Mononuclear cell (primary cell): ENCODE measurements around the gene NEURL4. TPM values are rescaled to one million over a fixed set of nuclear protein-coding genes. Genes with fewer than 3 reads are reported as not detected.
"Not testable (repeated sequence)": the region's sequence is repeated elsewhere in the genome, so short reads cannot be mapped to it uniquely, and the experiment has no call there.

Experiments used
- H3K27me3 ChIP-seq: 2 replicates; pipeline ENCODE4 v1.6.0; 2011; ENCODE audit warnings: low read length, control low read depth; ENCODE audit not compliant: insufficient read depth
- H3K4me1 ChIP-seq: 2 replicates; pipeline ENCODE4 v1.5.1; 2011; ENCODE audit warnings: mild to moderate bottlenecking, low read length, control low read depth; ENCODE audit not compliant: insufficient read depth
- H3K4me3 ChIP-seq: 2 replicates; pipeline ENCODE4 v1.5.1; 2011; ENCODE audit warnings: mild to moderate bottlenecking, low read length, moderate library complexity
- H3K9me3 ChIP-seq: 2 replicates; pipeline ENCODE4 v1.5.1; 2011; ENCODE audit warnings: low read depth, mild to moderate bottlenecking, control low read depth, low read length
- total RNA-seq: library from RNA; depleted of rRNA; stranded (reverse); fragments of >200 nt; gene quantifications from one replicate; pipeline ENCODE4 v1.2.3, GENCODE V29; 2012

Gene NEURL4
- total RNA-seq: 4.8 TPM

DNA sequence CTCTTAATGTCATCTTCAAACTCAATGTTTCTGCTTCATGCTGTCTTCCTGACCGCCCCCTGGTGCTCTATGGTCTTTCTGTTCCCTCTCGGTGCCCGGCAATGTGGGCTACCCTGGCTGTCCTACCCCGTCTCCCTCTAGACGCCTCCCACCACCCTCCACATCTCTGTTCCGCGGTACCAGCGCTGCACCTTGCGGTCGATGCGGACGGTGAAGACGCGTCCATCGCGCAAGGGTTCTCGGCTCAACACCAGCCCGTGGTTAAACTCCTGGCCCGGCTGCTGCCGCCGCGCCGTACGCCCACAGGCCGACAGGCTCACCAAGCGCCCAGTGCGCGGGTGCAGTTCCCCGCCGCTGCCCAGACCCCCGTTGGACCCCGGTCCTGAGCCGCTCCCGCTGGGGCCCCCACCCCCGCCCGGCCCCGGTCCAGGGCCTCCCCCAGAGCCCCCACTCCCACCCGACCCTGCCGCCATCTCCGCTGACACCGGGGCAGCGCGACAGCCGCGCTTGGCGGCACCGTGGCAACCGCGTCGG lies at the start of gene NEURL4:
Gene NEURL4 (minus strand): TSS at position 496 of the 534 bp plus-strand sequence. CDS start 23 bp downstream, at position 473.
- peaks cover 42% of the 10 kb centered on the region for H3K4me1 ChIP-seq
- no peaks in the 10 kb centered on the region for H3K9me3 ChIP-seq
- H3K4me3 ChIP-seq: peak within 1 kb of the TSS; percentile 84
- no peaks in the 10 kb centered on the region for H3K27me3 ChIP-seq

DNA sequence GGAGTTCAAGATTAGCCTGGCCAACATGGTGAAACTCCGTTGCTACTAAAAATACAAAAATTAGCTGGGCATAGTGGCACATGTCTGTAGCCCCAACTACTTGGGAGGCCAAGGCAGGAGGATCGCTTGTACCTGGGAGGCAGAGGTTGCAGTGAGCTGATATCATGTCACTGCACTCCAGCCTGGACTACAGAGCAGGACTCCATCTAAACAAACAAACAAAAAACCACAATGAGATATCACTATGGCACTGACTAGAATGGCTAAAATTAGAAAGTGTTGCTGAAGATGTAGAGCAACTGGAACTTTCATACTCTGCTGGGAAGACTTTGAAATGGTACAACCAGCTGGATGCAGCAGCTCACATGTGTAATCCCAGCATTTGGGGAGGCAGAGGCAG lies 45.2 kb upstream of the NEURL4 start:
- Histone ChIP-seq H3K27me3 (peaks cover 4% of the 10 kb centered on the region), H3K9me3 (no peaks in the 10 kb centered on the region), H3K4me1 (no peaks in the 10 kb centered on the region), H3K4me3 (no peak overlapping the region)

DNA sequence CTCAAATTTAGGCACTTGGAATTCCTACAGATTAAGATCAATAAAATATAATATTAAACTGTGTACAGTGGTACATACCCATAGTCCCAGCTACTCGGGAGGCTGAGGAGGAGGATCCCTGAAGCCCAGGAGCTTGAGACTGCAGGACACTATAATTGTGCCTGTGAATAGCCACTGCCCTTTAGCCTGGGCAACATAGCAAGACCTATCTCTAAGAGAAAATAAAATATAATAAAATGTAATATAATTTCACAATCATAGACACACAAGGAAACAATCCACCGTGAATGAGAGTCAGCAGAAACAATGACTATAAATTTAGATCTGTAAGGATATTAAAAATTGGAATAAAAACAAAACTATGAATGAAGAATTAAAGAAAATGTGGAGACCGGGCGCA lies 41.7 kb upstream of the NEURL4 start:
- Histone ChIP-seq H3K27me3 (no peaks in the 10 kb centered on the region), H3K4me3 (no peak overlapping the region), H3K4me1 (no peaks in the 10 kb centered on the region), H3K9me3 (no peaks in the 10 kb centered on the region)

DNA sequence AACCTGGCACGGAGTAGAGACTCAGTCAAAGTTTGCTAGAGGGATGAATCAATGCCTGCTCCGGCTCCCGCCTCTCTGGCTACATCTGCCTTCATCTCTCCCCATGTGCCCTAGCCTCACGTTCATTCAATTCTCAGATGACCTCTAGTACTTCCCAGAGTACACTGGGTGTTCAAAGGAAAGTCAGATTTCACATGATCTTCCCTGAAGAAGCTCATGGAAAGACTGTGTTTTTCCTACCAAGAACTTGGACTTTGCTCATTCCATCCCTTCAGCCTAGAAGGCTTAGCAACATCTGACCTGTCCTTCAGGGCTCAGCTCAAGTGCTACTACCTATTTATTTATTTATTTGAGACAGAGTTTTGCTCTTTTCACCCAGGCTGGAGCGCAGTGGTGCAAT lies 40.7 kb upstream of the NEURL4 start:
- H3K4me3 ChIP-seq: no peak overlapping the region
- no peaks in the 10 kb centered on the region for H3K9me3 ChIP-seq
- H3K4me1 ChIP-seq: no peaks in the 10 kb centered on the region
- no peaks in the 10 kb centered on the region for H3K27me3 ChIP-seq

DNA sequence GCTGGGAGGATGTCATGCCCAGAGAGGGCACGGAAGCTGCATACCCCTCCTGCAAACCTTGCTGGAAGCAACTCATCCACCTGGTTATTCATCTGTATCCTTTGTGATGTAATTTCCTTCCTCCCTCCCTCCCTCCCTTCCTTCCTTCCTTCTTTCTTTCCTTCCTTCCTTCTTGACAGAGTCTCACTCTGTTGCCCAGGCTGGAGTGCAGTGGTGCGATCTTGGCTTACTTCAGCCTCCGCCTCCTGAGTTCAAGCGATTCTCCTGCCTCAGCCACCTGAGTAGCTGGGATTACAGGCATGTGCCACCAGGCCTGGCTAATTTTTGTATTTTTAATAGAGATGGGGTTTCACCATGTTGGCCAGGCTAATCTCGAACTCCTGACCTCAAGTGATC lies 39.5 kb upstream of the NEURL4 start:
- H3K4me3 ChIP-seq, H3K27me3 ChIP-seq, H3K4me1 ChIP-seq, H3K9me3 ChIP-seq: not testable (repeated sequence)

DNA sequence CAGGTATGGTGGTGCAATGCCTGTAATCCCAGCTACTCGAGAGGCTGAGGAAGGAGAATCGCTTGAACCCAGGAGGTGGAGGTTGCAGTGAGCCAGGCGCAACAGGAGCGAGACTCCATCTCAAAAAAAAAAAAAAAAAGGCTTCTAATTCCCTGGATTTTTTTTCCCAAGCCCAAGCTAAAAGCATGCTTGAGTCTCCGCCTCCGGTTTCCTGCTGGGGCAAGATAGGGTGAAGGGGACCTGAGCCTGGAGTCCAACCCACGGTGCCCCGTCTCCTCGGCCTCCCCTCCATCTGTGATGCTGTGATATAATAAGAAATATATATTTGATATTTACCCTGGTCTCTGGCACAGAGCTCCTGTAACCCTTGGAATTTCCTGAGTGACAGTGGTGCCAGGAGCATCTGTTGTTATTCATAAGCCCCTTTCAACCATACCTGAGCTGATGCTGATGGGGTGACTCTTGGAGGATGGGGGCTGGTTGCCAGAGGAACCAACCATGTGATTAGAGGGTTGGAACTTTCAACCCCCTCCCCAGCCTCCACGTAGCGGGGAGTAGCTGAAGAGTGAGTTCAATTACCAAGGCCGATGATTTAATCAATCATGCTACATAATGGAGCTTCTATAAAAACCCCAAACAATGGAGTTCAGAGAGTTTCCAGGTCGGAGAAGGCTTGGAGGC lies 38.9 kb upstream of the NEURL4 start:
- no peaks in the 10 kb centered on the region for H3K27me3 ChIP-seq
- H3K4me3 ChIP-seq: no peak overlapping the region
- H3K4me1 ChIP-seq: no peaks in the 10 kb centered on the region
- H3K9me3 ChIP-seq: no peaks in the 10 kb centered on the region

DNA sequence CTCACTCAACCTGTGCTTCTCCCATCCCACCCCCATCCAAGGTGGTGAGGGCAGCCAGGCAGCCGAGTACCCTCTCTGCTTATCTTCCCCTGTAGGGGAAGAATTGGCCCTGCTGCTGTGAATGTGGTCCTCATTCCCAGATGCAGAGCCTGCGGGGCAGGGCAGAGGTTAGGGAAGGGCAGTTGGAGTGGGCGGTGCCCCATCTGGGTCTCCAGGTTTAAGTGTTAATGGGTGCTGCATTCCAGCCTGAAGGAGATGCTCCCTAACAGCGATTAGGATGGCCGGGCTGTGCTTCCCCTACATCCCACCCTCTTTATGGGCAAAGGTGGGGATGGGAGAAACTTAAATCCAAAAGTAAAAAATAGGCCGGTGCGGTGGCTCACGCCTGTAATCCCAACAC lies 37.9 kb upstream of the NEURL4 start:
- H3K9me3 ChIP-seq: no peaks in the 10 kb centered on the region
- no peaks in the 10 kb centered on the region for H3K4me1 ChIP-seq
- H3K4me3 ChIP-seq: no peak overlapping the region
- no peaks in the 10 kb centered on the region for H3K27me3 ChIP-seq

DNA sequence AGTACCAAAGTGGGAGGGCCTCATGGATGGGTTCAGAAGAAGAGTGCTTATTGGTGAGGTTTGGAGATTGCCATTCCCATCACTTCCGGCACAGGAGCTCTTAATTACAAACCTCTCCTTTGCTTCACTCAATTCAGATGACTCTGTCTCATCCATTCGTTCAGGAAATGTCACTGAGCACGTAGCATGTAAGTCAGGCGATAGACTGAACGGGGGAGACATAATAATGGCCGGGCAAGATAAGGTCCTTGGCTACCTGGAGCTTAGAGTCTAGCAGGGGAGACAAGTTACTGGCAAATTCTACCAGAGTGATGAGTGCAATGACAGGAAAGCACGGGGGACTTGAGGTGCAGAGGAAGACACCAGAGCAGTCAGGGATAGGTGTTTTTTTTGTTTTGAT lies 36.8 kb upstream of the NEURL4 start:
- H3K9me3 ChIP-seq, H3K27me3 ChIP-seq: not testable (repeated sequence)

DNA sequence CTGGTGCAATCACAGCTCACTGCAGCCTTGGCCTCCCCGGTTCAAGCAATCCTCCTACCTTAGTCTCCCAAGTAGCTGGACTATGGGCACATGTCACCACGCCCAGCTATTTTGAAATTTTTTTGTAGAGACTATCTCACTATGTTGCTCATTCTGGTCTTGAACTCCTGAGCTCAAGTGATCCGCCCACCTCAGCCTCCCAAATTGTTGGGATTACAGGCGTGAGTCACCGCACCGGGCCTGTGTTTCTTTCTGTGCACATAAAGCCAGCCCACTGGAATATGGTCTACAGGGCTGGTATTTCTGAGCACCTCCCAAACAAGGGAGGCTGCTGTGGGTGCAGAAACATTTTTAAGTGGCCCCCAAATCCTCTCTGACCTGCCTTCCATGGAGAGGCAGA lies 34.2 kb upstream of the NEURL4 start:
- no peaks in the 10 kb centered on the region for H3K4me1 ChIP-seq
- no peaks in the 10 kb centered on the region for H3K9me3 ChIP-seq
- H3K4me3 ChIP-seq: no peak overlapping the region
- H3K27me3 ChIP-seq: no peaks in the 10 kb centered on the region

More for the DNA sequence above, 36.8 kb upstream of the NEURL4 start:
- H3K4me1 ChIP-seq, H3K4me3 ChIP-seq: not testable (repeated sequence)

DNA sequence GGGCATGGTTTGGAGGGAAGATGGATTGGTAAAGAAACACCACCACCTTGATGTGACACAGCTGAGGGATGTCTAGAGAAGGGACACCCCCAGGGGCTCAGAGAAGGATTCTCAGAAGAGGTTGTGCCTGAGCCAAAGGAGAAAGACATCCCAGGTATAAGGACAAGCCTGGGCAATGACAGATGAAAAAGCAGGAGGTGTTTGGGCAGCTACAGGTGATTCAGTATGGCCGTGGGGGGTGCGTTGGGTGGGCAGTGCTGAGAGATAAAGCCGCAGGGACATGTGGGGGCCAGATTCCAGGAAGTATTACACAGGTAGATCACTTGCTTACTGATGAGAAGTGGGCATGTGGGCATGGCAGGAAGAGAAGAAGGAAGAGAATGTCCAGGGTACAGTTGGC lies 32.8 kb upstream of the NEURL4 start:
- Histone ChIP-seq H3K4me1 (no peaks in the 10 kb centered on the region), H3K9me3 (no peaks in the 10 kb centered on the region), H3K27me3 (no peaks in the 10 kb centered on the region), H3K4me3 (no peak overlapping the region)

DNA sequence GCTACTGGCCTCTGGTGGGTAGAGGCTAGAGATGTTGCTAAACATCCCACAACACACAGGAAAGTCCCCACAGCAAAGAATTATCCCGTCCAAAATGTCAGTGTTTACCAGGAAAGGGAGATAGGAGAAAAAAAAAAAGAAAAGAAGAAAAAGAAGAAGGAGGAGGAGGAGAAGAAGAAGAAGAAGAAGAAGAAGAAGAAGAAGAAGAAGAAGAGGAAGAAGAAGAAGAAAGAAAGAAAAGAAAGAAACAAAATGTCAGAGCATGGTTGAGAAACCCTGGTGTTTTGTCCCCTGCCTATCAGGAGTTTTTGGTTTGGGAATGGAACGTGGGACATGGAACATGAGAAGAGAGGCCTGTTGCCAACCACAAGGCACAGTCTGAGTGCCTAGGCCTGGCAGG lies 28.2 kb upstream of the NEURL4 start:
- Histone ChIP-seq H3K9me3 (no peaks in the 10 kb centered on the region), H3K27me3 (no peaks in the 10 kb centered on the region), H3K4me1 (peaks cover 24% of the 10 kb centered on the region), H3K4me3 (no peak overlapping the region)

DNA sequence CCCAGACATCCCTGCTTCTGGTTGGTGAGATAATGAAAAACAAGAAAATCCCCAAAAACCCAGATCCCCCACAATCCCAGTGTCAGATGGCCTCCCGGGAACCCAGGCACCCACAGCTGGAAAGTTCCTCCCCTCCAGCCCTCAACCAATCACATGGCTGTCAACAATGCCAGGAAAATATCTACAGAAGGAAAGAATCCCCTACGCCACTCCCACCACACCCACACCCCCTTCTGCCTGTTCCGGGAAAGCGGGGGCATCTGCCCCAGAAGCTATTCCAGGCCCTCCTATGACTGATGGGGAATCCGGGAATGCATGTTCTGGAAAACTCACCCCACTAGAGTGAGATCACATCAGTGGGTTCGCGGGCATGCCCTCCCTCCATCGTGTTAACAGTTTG lies 27.6 kb upstream of the NEURL4 start:
- Histone ChIP-seq H3K4me1 (peaks cover 28% of the 10 kb centered on the region), H3K27me3 (no peaks in the 10 kb centered on the region), H3K9me3 (no peaks in the 10 kb centered on the region), H3K4me3 (no peak overlapping the region)

DNA sequence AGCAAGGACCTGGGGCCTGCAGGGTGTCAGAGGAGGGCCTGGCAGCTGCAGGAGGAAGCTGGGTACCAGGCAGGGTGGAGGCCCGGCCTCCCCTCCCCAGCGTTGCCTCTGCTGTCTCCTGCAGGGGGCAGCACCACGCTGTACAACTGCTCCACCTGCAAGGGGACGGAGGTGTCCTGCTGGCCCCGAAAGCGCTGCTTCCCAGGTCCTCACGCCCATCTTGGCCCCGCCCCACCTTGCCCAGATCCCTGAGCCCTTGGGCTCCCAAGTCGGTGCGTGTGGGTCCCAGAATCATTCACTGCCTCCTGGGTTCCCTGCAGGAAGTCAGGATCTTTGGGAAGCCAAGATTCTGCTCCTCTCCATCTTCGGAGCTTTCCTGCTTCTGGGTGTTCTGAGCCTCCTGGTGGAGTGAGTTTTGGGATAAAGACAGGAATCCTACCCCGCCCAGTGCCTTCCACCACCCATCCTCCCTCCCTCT lies 27.0 kb upstream of the NEURL4 start:
- H3K9me3 ChIP-seq: no peaks in the 10 kb centered on the region
- H3K4me1 ChIP-seq: peaks cover 31% of the 10 kb centered on the region
- no peak overlapping the region for H3K4me3 ChIP-seq
- no peaks in the 10 kb centered on the region for H3K27me3 ChIP-seq

DNA sequence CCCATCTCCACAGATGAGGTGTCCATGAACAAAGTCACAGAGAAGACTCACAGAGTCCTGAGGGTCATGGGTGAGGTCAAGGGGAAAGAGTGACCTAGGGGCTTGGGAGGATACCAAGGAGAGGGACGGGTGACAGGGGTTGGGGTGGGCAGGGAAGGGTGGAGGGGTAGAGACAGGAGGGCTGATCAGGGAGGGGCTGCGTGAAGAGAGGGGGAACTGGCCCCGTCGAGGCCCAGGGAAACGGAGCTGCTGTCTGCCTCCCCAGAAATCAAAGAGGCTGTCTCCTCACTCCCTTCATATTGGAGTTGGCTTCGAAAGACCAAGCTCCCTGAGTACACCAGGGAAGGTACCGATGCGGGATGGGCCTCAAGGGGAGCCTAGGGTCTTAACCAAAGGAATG lies 26.4 kb upstream of the NEURL4 start:
- Histone ChIP-seq H3K4me1 (peaks cover 37% of the 10 kb centered on the region), H3K4me3 (no peak overlapping the region), H3K9me3 (no peaks in the 10 kb centered on the region), H3K27me3 (no peaks in the 10 kb centered on the region)

DNA sequence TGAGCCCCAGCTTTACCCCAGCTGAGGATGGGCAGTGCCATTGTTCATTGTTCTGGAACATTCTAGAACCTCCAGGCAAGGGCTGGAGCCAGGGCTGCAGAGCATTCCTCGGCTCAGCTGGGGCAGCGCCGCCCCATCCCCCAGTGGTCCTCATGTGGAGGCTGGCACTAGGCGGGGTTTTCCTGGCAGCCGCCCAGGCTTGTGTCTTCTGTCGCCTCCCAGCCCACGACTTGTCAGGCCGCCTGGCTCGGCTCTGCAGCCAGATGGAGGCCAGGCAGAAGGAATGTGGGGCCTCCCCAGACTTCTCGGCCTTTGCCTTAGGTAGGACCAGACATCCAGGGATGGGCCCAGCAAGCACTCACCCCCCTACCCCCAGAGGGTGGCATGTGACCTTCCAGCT lies 25.9 kb upstream of the NEURL4 start, which contains the start of gene TMEM95:
Gene TMEM95 (plus strand): TSS at position 104 of the 400 bp plus-strand sequence. CDS start 49 bp downstream, at position 153.
- Histone ChIP-seq H3K4me3 (no peak within 1 kb of the TSS), H3K4me1 (peaks cover 40% of the 10 kb centered on the region), H3K27me3 (no peaks in the 10 kb centered on the region), H3K9me3 (no peaks in the 10 kb centered on the region)

DNA sequence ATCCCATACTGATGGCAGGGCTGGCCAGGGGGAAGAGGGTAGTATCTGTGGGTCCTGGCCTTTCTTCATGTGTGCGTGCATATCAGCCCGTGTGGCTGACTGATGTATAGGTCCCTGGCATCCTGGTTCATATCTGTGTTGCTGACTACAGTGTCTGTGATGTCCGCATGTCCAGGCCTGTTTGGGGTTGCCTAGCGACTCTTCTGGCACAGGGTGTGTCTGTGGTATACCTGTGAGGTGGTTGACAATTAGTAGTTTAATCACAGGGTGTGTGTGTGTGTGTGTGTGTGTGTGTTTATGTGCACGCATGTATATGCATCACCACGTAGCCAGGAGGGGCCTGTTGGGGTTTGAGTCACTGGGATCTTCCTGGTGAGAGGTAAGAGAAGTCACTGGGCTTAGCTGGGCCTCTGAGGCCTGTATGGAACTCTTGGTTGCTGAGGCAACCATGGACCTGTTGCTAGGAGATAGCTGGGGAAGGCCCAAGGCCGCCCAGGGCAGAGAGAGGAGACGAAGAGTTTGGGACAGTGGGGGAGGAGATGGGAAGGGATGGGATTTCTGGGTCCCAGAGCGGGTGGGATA lies 25.2 kb upstream of the NEURL4 start:
- Histone ChIP-seq H3K9me3 (no peaks in the 10 kb centered on the region), H3K4me3 (no peak overlapping the region), H3K27me3 (no peaks in the 10 kb centered on the region), H3K4me1 (peaks cover 40% of the 10 kb centered on the region)
